ENCODE results near the gene AFG3L2. TPM values are rescaled to one million over a fixed set of nuclear protein-coding genes. Genes with fewer than 3 reads are reported as not detected.

The AFG3L2 gene
- total and polyA plus RNA-seq, 2 of the 13 experiments (the other 11 are each of a cell fraction or from before 2014, with no cell fraction given) = 28.6 to 86.9 TPM

- peak; percentile 85 for TF ChIP-seq ELF3 (CRISPR knock-in tag; IDR thresholded peaks at IDR 0.05)
- TF ChIP-seq FOXO4 (CRISPR knock-in tag; conservative IDR thresholded peaks at IDR 0.05) = no peak
- peak; percentile 68; the same call in 1 of the 2 replicates for TF ChIP-seq AHR (CRISPR knock-in tag; IDR thresholded peaks at IDR 0.05)
- no peak; the same call in 1 of the 2 replicates for TF ChIP-seq MXD4 (CRISPR knock-in tag; IDR thresholded peaks at IDR 0.05)
- no peak for TF ChIP-seq U2AF1 (optimal IDR thresholded peaks at IDR 0.05; ENCODE audit: low read depth, low read length)
- TF ChIP-seq, protein P1, sequence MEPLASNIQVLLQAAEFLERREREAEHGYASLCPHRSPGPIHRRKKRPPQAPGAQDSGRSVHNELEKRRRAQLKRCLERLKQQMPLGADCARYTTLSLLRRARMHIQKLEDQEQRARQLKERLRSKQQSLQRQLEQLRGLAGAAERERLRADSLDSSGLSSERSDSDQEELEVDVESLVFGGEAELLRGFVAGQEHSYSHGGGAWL (CRISPR knock-in tag; IDR thresholded peaks at IDR 0.05) = peak; percentile 60
- peak; percentile 48; the same call in 1 of the 2 replicates for TF ChIP-seq NRL (CRISPR knock-in tag; IDR thresholded peaks at IDR 0.05; ENCODE audit: borderline replicate concordance)
- no peak for TF ChIP-seq NBN (conservative IDR thresholded peaks at IDR 0.05)
- TF ChIP-seq, protein P2, sequence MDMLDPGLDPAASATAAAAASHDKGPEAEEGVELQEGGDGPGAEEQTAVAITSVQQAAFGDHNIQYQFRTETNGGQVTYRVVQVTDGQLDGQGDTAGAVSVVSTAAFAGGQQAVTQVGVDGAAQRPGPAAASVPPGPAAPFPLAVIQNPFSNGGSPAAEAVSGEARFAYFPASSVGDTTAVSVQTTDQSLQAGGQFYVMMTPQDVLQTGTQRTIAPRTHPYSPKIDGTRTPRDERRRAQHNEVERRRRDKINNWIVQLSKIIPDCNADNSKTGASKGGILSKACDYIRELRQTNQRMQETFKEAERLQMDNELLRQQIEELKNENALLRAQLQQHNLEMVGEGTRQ (IDR thresholded peaks at IDR 0.05; ENCODE audit: low read depth, low read length) = 0 out of 2 replicates have a peak, but pooled peaks have one; percentile 14
- TF ChIP-seq, protein P2 (CRISPR knock-in tag; IDR thresholded peaks at IDR 0.05; ENCODE audit: borderline replicate concordance) = peak; percentile 74; the same call in 1 of the 2 replicates
- TF ChIP-seq RARA (CRISPR knock-in tag; IDR thresholded peaks at IDR 0.05) = peak; percentile 45; the same call in 1 of the 2 replicates
- TF ChIP-seq ZSCAN21 (CRISPR knock-in tag; IDR thresholded peaks at IDR 0.05; ENCODE audit: borderline replicate concordance) = 0 out of 2 replicates have a peak, but pooled peaks have one; percentile 10
- peak; percentile 35; the same call in 1 of the 2 replicates for TF ChIP-seq ZNF614 (CRISPR knock-in tag; IDR thresholded peaks at IDR 0.05; ENCODE audit: borderline replicate concordance)
- TF ChIP-seq, protein P3, sequence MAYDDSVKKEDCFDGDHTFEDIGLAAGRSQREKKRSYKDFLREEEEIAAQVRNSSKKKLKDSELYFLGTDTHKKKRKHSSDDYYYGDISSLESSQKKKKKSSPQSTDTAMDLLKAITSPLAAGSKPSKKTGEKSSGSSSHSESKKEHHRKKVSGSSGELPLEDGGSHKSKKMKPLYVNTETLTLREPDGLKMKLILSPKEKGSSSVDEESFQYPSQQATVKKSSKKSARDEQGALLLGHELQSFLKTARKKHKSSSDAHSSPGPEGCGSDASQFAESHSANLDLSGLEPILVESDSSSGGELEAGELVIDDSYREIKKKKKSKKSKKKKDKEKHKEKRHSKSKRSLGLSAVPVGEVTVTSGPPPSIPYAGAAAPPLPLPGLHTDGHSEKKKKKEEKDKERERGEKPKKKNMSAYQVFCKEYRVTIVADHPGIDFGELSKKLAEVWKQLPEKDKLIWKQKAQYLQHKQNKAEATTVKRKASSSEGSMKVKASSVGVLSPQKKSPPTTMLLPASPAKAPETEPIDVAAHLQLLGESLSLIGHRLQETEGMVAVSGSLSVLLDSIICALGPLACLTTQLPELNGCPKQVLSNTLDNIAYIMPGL (CRISPR knock-in tag; IDR thresholded peaks at IDR 0.05; ENCODE audit: borderline replicate concordance in 1 of 2, low read depth in 1 of 2) = 0 out of 4 replicates have a peak, but pooled peaks of 1 of the 2 experiments have one; percentile 30
- no peak for TF ChIP-seq ZNF766 (CRISPR knock-in tag; IDR thresholded peaks at IDR 0.05; ENCODE audit: borderline replicate concordance)
- no peak for TF ChIP-seq KLF13 (CRISPR knock-in tag; IDR thresholded peaks at IDR 0.05)
- no peak; the same call in 1 of the 2 replicates for TF ChIP-seq MAX (IDR thresholded peaks at IDR 0.05)
- TF ChIP-seq, protein P4, sequence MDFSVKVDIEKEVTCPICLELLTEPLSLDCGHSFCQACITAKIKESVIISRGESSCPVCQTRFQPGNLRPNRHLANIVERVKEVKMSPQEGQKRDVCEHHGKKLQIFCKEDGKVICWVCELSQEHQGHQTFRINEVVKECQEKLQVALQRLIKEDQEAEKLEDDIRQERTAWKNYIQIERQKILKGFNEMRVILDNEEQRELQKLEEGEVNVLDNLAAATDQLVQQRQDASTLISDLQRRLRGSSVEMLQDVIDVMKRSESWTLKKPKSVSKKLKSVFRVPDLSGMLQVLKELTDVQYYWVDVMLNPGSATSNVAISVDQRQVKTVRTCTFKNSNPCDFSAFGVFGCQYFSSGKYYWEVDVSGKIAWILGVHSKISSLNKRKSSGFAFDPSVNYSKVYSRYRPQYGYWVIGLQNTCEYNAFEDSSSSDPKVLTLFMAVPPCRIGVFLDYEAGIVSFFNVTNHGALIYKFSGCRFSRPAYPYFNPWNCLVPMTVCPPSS (IDR thresholded peaks at IDR 0.05) = no peak
- TF ChIP-seq FOXJ3 (CRISPR knock-in tag; IDR thresholded peaks at IDR 0.05; ENCODE audit: borderline replicate concordance) = no peak
These were observed 650 bp upstream of the AFG3L2 start (continued) for GRCh38 chr18:12377556-12378197.

Data from HepG2 (cell line).